Measurements from ENCODE around the gene NCOA4. TPM values are rescaled to one million over a fixed set of nuclear protein-coding genes. Genes with fewer than 3 reads are reported as not detected.

Gene NCOA4
- total and polyA plus RNA-seq, 2 donors (not counting 3 experiments of a cell fraction or from before 2014, with no cell fraction given) = 62.1 to 127 TPM

DNA sequence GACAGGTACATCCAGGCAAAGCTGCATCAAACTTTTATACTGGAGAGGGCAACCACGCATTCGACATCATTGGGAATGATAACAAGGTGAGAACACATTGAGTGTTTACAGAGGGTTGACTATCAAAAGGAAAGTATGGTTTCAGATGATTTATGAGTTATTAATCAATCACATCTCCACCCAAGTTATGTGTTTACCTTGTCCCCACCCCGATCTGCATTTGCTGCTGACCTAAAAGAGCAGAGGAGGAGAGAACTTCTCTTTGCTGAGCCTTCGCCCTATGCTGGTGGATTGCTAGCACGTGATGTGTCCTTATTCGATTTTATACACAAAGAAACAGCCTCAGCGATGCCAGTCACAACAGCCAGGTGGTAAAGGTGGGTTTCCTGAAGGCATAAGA lies 15.8 kb upstream of the NCOA4 start, which contains the start of gene MSMB:
MSMB (minus strand) TSS at position 9 of the 400 bp plus-strand sequence. CDS start 32 bp downstream, outside the sequence.
- no peaks in the 10 kb centered on the region for H4K20me1 ChIP-seq (replicated peaks; ENCODE audit: control insufficient read depth, extremely low read depth, insufficient read depth, low read length)
- POLR2A ChIA-PET = no interaction called here
- no peaks in the 10 kb centered on the region for H3K36me3 ChIP-seq (ENCODE audit: control insufficient read depth in 2 of 2, extremely low read depth in 1 of 2, insufficient read depth in 2 of 2, low read length in 2 of 2)
- CTCF ChIA-PET = no interaction called here
- H3K9ac ChIP-seq (replicated peaks; ENCODE audit: extremely low read depth, insufficient read depth, low read length) = no peak within 1 kb of the TSS
- H3K9me1 ChIP-seq (replicated peaks; ENCODE audit: control insufficient read depth, extremely low read depth, insufficient read depth, low read length) = no peaks in the 10 kb centered on the region
- H2AFZ ChIP-seq (ENCODE audit: low read depth, low read length) = no peak within 1 kb of the TSS
- no peak within 1 kb of the TSS for H3K4me3 ChIP-seq (replicated peaks in 1 of 3; ENCODE audit: insufficient read depth in 1 of 3, low read depth in 1 of 3, low read length in 3 of 3)
- no peaks in the 10 kb centered on the region for H3K79me2 ChIP-seq (ENCODE audit: control insufficient read depth, insufficient read depth, low read length)
- no peak for DNase-seq (ENCODE audit: low read depth, low spot score)
- H3K4me2 ChIP-seq (ENCODE audit: insufficient read depth, low read length) = no peak within 1 kb of the TSS
- no peaks in the 10 kb centered on the region for H3K4me1 ChIP-seq (ENCODE audit: control insufficient read depth, extremely low read depth, insufficient read depth, low read length)
- intact Hi-C loops (cut with micrococcal nuclease) = no loop called here
- no peak for FAIRE-seq
- no peak within 1 kb of the TSS for H3K27ac ChIP-seq (ENCODE audit: insufficient read depth, low read depth, low read length)
- no peaks in the 10 kb centered on the region for H3K9me3 ChIP-seq (replicated peaks; ENCODE audit: control insufficient read depth, insufficient read depth, low read length)
- peaks cover 7 to 10% of the 10 kb centered on the region in 2 experiments for H3K27me3 ChIP-seq (ENCODE audit: control insufficient read depth in 2 of 2, insufficient read depth in 2 of 2, low read length in 2 of 2)
- no TSS peak for BruUV-seq (replicated peaks)
- dilution Hi-C loops (cut with MboI; ENCODE audit: extremely low pct_ligation_motif_present, low sequenced_read_pairs) = no loop called here
- TF ChIP-seq, protein P1, sequence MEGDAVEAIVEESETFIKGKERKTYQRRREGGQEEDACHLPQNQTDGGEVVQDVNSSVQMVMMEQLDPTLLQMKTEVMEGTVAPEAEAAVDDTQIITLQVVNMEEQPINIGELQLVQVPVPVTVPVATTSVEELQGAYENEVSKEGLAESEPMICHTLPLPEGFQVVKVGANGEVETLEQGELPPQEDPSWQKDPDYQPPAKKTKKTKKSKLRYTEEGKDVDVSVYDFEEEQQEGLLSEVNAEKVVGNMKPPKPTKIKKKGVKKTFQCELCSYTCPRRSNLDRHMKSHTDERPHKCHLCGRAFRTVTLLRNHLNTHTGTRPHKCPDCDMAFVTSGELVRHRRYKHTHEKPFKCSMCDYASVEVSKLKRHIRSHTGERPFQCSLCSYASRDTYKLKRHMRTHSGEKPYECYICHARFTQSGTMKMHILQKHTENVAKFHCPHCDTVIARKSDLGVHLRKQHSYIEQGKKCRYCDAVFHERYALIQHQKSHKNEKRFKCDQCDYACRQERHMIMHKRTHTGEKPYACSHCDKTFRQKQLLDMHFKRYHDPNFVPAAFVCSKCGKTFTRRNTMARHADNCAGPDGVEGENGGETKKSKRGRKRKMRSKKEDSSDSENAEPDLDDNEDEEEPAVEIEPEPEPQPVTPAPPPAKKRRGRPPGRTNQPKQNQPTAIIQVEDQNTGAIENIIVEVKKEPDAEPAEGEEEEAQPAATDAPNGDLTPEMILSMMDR (IDR thresholded peaks at IDR 0.05; ENCODE audit: extremely low read depth in 1 of 2, insufficient read depth in 1 of 2, low read depth in 1 of 2, low read length in 2 of 2) = no peak
- TF ChIP-seq, protein P2, sequence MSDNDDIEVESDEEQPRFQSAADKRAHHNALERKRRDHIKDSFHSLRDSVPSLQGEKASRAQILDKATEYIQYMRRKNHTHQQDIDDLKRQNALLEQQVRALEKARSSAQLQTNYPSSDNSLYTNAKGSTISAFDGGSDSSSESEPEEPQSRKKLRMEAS (IDR thresholded peaks at IDR 0.05; ENCODE audit: insufficient read depth, insufficient read length) = no peak
- TF ChIP-seq GATA2 (IDR thresholded peaks at IDR 0.05; ENCODE audit: insufficient read depth, insufficient read length, low read depth, low read length) (no peak), POLR2A (IDR thresholded peaks at IDR 0.05; ENCODE audit: low read depth, low read length) (no peak), FOS (IDR thresholded peaks at IDR 0.05; ENCODE audit: borderline replicate concordance, insufficient read depth, low read length) (no peak), POLR2AphosphoS5 (IDR thresholded peaks at IDR 0.05; ENCODE audit: insufficient read depth, low read depth, low read length) (no peak), EZH2 (IDR thresholded peaks at IDR 0.05; ENCODE audit: borderline replicate concordance, low read depth, low read length, severe bottlenecking) (no peak), JUN (IDR thresholded peaks at IDR 0.05; ENCODE audit: borderline replicate concordance, insufficient read depth, insufficient read length, low read depth) (no peak)

All from endothelial cell of umbilical vein (primary cell).